Right kidney (tissue), 1 donor: ENCODE data around the gene C1orf122.

Experiments used
- DNase-seq: peaks from one replicate; pipeline ENCODE4 v3.0.0-alpha.2; 2016

Gene C1orf122

GRCh38 chr1:37839676-37840075 is 32.1 kb downstream of the C1orf122 start:
- no peak for DNase-seq

- no peak for DNase-seq
Observed at GRCh38 chr1:37840711-37841110, 33.1 kb downstream of the C1orf122 start.

- DNase-seq, result no peak
Observed at GRCh38 chr1:37841652-37842051, 34.1 kb downstream of the C1orf122 start.

- DNase-seq, result no peak
Observed at GRCh38 chr1:37844536-37844935, 36.9 kb downstream of the C1orf122 start.

GRCh38 chr1:37845049-37845646 is 37.6 kb downstream of the C1orf122 start:
- no peak for DNase-seq

GRCh38 chr1:37845786-37846185 is 38.2 kb downstream of the C1orf122 start:
- no peak for DNase-seq

GRCh38 chr1:37846647-37847339 is 39.2 kb downstream of the C1orf122 start:
- DNase-seq, result no peak

GRCh38 chr1:37849480-37849879 is 41.9 kb downstream of the C1orf122 start:
- no peak for DNase-seq

- no peak for DNase-seq
Observed at GRCh38 chr1:37850352-37850955, 42.9 kb downstream of the C1orf122 start.

GRCh38 chr1:37851262-37851661 is 43.7 kb downstream of the C1orf122 start:
- DNase-seq, result no peak

GRCh38 chr1:37851782-37852210 is 44.2 kb downstream of the C1orf122 start:
- no peak for DNase-seq

- DNase-seq, result no peak
Observed at GRCh38 chr1:37853157-37853556, 45.6 kb downstream of the C1orf122 start.

GRCh38 chr1:37854406-37854805 is 46.8 kb downstream of the C1orf122 start:
- no peak for DNase-seq
